NCI-H2107 treated with DMSO at 0.1 percent for 48 hours (cell line): ENCODE measurements around the gene ATP8A2.
"Not testable (repeated sequence)": the region's sequence is repeated elsewhere in the genome, so short reads cannot be mapped to it uniquely, and the experiment has no call there.

Source experiments
- DNase-seq: peaks from one replicate; lab custom pipeline; 2025; ENCODE audit not compliant: unreplicated experiment; lab: John Stamatoyannopoulos, UW

ATP8A2 gene

DNA sequence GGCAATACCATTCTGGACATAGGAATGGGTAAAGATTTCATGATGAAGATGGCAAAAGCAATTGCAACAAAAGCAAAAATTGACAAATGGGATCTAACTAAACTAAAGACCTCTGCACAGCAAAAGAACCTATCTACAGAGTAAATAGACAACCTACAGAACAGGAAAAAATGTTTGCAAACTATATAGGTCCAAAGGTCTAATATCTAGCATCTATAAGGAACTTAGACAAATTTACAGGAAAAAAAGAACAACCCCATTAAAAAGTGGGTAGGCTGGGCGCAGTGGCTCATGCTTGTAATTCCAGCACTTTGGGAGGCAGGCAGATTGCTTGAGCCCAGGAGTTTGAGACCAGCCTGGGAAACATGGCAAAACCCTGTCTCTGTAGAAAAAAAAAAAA, 418.4 kb downstream of the ATP8A2 start:
- not testable (repeated sequence) for DNase-seq

DNA sequence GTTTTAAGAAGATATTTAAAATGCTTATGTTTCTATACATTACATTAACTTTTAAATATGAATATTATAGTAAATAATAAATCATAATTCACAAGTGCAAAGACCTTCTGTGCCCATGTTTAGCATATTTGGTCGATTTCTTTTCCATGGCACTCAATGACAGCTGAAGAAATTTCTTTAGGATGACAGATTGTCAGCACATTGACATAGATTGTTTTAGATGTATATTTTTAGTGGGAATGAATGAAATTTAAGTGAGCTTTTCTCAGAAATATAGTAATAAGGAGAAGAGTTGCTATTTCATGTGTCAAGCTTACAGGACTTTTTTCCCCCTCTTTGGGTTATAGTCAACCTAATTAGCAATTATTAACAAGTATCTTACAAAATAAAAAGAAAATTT, 423.5 kb downstream of the ATP8A2 start:
- DNase-seq = no peak

DNA sequence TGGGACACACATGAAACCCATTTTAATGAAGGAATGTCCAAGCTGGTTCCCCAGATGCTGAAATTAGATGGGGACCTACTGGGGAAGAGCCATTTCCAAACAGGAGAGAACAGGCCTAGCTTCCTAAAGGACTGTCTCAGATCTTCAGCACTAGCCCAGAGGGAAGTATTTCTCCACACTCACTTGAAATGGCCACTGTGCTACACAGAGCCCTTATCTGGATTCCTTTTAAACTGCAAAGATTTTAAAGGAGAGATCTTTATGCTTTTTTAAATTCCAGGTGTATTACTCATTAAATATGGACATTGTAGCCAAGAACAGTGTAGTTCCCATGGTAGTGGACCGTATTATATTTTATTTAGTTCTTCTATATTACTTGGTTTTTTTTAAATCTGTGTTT, 424.7 kb downstream of the ATP8A2 start:
- DNase-seq = no peak

DNA sequence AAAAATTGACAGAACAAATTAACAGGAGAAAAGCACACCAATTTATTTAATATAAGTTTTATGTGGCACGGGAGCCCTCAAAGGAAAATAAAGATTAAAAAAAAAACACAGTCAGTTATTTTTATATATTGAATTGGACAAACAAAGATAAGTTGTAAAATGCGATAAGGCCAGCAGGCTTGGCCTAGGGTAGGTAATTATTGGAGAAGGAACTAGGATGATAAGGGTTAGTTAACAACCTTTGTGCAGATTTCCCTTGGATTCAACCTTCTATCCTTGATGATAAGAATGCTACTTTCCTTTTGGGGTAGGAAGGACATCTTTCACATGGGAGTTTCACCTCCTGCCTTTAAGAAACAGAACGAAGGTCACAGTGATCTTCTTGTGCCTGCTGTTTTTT, 427.2 kb downstream of the ATP8A2 start:
- DNase-seq = no peak

DNA sequence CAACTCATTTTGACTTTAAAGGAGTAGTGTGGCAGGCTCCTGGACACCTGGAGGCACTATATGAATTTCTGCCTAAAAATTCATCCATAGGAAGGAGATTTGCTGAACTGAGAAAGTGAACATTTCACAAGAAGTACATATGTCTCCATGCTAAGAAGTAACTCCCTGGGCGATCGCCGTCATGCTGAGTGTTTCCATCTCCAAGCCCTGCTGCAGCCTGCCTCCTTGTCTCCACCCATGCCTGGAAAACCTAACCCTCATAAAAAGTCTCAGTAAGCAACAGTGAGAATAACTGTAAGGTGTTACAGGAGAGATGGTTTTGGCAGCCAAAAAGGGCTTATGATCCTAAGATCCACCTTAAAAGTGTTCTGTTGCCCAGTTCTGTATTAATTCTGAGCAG, 428.7 kb downstream of the ATP8A2 start:
- no peak for DNase-seq

DNA sequence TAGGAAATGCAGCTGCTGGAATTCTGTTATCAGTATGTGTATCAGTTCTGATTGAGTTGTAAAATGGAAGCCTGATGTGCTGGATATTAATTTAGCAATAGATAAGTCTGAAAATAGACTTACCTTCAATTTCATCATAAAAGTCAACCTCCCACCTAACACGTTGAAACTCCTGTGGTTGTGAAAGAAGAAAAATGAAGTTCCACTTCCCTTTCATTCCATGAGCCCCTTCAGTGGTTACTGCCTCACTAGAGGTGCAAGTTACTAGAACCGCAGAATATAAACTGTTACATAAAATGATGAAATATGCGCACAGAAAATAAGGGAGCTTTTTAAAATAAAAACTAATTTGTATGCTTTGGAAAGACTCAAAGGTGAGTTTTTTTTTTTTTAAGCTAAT, 430.8 kb downstream of the ATP8A2 start:
- no peak for DNase-seq

DNA sequence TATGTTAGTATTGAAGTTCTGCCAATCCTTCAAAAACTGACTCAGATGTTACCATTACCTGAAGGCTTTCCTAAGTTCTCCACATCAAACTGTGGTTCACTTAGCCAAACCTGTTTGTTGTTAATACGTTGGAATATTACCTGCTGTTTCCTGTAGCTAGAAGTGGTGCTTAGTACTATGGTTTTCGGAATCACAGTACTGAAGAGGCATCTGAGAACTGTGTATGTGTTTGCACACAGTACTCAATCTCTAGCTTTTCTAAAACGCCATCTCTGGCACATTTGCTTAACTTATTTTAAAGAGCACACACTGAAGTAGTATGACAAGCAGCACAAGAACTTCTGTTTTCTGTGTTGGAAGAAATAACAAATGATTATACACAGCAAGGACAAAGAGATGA, 431.9 kb downstream of the ATP8A2 start:
- DNase-seq = peak; percentile 35

DNA sequence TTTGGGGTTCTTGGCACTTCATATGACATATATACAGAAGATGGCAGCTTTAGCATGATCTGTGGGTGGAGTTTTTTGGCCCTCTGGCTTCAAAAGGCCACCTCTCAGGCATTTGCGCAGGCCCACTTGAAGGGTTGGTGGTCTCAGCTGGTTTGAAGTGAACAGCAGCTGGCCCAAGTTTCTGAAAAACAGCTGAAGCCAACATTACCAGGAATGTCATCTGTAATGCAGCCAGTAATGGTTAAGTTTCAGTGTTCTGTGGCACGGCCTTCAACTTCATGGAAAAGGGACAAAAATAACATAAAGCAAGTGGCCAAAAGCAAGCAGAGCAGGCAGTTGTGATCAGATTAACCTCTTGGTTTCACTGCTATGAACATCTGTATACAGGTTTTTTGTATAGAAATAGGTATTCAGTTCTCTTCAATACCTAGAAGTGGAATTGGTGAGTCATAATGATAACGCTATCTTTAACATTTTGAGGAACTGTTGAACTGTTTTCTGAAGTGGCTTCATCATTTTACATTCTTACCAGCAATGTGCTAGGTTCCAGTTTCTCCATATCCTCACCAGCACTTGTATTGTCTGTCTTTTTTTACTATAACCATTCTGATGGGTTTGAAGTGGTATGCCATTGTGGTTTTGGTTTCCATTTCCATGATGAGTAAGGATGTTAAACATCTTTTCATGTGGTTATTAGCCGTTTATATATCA, 434.6 kb downstream of the ATP8A2 start:
- no peak for DNase-seq

DNA sequence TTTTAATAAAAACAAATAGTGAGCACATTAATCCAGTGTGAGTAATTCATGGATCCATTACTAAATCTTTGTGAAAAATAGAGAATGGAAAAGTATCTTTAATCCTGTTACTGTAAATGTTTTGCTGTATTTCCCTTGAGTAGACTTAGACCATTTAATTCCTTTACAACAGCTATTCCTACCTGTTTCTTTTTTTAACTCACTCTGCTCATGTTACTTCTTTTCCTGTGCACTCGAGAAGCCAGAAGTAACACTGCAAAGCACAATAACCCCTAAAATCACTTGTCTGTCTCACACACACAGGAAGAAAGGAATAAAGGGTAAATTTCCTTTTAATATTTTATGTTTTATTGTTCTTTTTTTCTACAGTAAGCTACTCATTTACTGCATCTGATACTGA, 435.8 kb downstream of the ATP8A2 start:
- DNase-seq = no peak

DNA sequence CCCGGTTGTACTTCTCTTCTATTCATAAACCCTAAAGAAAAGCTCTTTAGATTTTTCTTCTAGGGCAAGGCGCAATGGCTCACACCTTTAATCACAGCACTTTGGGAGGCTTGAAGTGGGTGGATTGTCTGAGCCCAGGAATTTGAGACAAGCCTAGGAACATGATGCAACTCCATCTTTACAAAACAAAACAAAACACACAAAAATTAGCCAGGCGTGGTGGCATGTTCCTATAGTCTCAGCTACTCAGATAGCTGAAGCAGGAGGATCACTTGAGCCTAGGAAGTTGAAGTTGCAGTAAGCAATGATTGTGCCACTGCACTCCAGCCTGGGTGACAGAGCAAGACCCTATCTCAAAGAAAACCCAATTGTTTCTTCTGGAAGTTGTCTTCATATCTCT, 439.7 kb downstream of the ATP8A2 start:
- no peak for DNase-seq

DNA sequence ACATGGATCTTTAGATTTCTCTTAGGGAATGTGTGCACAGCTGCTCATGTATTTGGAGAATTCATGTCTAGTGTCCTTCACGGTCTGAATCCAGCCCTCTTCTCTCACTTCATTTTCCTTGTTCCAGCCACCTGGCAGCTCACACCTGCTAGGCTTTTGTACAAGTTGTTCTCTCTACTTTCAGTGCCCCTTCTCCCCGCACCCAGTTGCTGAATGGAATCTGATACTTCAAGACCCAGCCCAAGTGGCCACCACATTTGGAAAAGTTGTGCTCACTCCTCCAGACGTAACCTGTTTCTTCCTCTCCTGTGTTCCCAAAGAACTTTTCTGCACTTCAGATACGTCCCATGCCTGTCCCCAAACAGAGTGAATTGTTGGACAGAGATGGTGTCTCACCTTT, 444.5 kb downstream of the ATP8A2 start:
- DNase-seq = peak; percentile 60

DNA sequence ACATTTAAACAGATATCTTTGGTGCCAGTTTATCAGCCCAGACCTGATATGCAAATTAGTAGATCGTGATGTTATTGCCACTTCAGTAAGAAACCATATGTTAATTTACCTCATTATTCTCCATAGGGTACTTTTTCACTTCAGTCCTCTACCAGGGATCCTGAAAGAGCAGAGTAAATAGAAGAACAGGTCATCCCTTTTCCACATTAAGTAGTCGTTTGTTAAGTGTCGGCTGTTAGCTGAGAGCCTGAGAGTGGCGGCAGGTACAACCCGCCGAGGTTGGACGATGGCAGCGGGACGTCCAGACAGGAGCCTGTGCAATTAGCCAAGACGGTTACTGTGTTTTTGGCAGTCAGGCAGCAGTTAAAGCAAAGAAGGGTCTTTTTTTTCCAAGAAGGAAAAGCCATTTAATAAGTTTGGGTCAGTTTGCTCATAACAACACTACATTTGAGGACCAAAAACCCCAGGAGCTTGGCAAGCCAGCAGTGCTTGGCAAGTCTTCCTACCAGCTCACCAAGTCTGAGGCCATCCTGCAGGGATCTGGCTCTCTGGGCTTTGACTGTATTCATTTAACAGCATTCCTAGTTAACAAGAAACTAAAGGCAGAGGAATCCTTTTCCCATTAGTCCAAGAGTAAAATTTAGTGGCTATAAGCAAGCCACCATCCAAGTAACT, 448.2 kb downstream of the ATP8A2 start:
- peak; percentile 56 for DNase-seq

DNA sequence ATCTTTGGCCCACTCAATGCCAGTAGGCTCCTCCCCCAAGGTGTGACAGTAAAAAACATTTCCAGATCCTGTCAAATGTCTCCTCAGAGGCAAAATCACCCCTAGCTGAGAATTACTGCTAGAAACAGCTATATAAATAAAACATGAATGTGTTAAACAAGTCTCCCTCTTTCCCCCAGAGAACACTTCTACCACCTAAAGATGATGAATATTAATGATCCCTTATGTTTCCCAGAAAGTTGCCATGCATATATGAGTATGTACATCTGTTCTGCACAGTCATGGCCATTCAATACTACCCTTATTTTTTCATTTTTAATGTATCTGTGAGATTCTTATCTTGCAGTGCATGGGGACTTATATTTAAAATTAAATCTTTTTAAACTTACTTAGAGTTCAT, 450.0 kb downstream of the ATP8A2 start:
- DNase-seq = no peak

DNA sequence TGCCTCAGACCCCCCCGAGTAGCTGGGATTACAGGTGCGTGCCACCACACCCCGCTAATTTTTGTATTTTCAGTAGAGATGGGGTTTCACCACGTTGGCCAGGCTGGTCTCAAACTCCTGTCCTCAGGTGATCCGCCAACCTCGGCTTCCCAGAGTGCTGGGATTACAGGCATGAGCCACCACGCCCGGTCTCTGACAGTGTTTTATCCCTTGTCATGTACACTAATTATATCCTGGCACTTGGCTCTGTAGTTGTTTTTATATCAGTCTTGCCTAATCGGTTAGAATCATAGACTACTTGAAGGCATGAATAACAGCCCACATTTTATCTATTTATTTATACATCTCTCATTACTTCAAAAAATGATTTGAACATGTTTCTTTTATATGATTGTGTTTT, 455.4 kb downstream of the ATP8A2 start:
- not testable (repeated sequence) for DNase-seq

DNA sequence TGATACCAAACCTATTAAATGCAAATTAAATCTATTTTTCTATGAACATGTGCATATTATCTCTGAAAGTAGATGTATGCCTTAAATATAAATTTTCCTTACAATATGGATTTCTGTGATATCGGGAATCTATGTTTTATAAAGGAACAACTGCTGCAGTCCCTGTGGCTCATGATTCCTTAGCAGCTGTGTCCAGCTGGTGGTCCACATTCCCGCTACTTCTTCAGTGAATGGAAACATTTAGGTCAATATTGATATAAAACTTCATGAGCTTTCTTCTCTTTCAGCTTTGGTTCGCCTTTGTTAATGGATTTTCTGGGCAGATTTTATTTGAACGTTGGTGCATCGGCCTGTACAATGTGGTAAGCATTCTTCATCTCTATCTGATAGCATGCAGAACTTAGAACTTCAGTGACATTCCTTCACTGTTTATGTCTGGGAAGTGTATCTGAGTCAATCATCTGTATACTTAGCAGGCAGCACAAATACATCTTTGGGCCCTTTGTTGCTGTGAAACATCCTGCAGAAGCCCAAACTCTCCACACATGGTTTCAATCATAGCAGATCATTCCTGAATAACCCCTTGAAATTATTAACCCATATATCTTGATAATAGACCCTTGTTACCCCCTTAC, 456.2 kb downstream of the ATP8A2 start:
- DNase-seq = no peak

DNA sequence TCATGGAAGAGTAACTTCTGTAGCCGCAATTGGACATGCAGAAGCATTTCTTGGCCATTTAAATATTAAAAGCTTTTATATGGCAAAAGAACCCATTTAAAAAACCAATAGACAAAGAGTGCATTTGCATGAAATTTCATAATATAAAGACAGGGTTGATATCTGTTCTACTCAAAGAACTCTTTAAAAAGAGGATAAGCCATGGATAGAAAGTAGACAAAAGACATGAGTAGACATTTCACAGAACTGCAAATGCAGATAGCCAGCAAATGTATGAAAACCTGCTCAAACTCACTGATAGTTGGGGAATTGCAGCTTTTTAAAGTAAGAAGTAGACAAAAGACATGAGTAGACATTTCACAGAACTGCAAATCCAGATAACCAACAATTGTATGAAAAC, 462.0 kb downstream of the ATP8A2 start:
- DNase-seq = no peak

DNA sequence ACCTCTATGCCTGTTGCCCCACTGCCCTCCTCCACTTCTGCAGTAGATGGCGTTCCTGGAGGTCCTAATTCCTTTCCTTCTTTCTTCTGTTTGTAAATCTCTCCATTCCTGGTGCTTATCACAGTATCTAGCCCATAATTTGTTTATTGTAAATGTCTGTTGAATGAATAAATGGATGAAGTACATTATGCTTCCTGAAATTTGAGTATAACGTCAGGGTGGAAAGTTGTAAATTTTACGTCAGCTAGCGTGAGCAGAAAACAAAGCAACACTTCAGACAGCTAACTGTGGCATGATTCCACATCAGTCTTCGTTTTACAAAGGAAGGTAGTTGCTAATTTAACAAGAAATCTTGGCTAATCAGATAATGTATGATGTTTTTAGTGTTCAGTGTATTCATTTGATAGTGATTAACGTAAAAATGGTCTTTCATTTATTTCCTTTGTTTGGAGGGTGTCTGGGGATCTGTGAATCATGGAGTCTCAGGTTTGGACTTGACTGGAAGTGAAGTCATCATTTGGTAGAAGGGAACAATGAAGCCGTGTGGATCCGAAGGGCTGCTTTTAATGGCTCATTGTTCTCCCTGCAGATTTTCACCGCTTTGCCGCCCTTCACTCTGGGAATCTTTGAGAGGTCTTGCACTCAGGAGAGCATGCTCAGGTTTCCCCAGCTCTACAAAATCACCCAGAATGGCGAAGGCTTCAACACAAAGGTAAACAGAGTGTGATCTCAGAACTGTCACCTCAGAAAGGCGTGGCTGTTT, 465.0 kb downstream of the ATP8A2 start:
- peak; percentile 73 for DNase-seq

DNA sequence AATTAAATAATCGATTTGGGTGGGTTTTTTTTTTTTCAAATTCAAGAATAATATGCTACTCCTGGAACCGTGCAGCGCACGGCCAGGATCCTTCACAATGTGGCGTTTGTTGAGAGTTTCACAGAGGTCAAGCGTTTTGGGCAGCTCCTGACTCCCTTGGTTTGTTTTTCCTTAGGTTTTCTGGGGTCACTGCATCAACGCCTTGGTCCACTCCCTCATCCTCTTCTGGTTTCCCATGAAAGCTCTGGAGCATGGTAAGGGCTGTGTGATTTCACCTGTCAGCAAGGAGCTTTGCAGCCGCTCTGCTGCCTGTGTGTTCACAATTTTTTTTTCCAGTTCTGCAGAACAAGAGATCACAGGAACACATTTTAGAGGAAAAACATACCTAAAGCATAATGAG, 467.6 kb downstream of the ATP8A2 start:
- no peak for DNase-seq

DNA sequence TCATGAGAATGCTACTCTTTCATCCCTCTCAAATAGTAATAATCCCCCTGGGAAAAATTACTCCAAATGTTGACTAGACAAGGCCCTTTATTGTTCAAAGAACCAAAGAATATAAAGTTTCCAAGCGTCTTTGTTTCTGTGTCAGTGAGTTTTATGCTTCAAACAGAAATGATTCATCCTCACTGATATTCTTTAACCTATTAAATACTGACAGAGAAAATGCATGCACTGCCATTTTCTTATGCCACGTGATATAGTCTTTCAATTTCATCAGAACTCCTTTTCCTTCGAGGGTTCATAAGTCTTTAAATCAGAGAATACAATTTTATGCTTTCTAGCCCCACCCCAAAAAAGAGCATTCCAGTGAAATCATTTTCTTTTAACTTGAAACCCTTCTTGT, 468.5 kb downstream of the ATP8A2 start:
- DNase-seq = no peak

DNA sequence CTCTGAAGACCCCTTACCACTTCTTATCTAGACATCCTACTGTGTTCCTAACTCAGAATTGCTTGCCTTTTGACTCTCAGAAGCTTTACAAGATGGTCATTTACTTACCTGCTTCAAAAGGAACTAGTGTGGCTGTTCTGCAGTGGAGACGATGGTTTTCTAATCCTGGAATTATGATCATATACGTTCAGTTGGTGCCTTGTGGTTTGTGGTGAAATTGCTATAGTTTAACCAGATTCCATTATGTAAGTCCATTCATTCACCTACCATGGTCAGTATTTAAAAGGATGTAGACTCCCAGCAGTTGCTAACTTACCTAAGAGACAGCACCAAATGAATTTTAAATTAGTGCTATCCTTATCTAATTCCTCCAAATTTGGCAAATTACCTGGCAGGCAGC, 469.2 kb downstream of the ATP8A2 start:
- DNase-seq = no peak

DNA sequence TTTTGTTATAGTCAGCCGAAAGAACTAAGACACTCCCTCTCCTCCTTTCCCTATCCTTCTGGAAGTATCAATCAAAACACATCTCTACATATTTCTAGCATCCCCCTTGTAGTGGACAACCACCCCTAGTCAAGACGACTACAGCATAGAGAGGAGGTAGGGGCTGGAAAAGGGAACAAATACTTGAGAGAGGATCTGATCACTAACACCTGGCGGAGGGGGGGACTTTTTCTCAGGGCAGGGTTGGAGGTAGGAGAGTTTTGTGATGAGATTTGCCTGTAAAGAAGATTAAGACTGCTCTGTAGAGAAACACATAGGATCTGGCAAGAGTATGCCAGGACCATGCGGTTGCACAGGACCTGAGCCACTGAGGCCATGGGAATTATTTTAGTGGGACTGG, 471.9 kb downstream of the ATP8A2 start:
- no peak for DNase-seq
